Cardiac fibroblast (primary cell): ENCODE data around the gene GPR143.

ENCODE experiments used
- DNase-seq, 2 donors: peaks; one replicate each; pipeline versions ENCODE4 v3.0.0 to v3.0.0-alpha.2; 2010; ENCODE audit warnings: low read depth in 2 of 2
- H3K4me3 ChIP-seq, 2 donors: replicated peaks in 1 of 2; 1 replicate in 1 of 2; 2 replicates in 1 of 2; pipeline ENCODE4 v1.5.1; 2011; ENCODE audit warnings: low read depth in 2 of 2, low read length in 2 of 2, mild to moderate bottlenecking in 2 of 2, moderate library complexity in 1 of 2
- CTCF ChIP-seq: IDR thresholded peaks from one replicate; pipeline ENCODE4 v1.5.1; 2011; ENCODE audit warnings: low read depth, mild to moderate bottlenecking, low read length, inconsistent platforms

Gene GPR143

GRCh38 chrX:9797384-9798360, 32.0 kb upstream of the GPR143 start:
- no peak for TF ChIP-seq CTCF
- H3K4me3 ChIP-seq = no peak overlapping the region
- no peak for DNase-seq

DNA sequence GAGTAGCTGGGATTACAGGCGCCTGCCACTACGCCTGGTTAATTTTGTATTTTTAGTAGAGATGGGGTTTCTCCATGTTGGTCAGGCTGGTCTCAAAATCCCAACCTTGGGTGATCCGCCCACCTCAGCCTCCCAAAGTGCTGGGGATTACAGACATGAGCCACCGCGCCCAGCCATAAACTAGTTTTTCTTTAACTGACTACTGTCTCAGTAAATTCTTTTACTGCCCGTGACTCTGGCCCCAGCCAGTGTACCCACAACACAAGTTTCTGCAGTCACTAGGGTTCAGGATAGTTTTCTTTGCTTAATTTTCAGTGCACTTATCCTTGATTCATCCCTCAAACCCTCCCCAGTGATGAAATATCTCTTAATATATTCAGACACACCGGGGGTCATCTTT, 28.8 kb upstream of the GPR143 start:
- no peak for TF ChIP-seq CTCF
- DNase-seq = no peak
- H3K4me3 ChIP-seq = no peak overlapping the region

GRCh38 chrX:9790866-9791265, 25.2 kb upstream of the GPR143 start:
- H3K4me3 ChIP-seq = no peak overlapping the region
- TF ChIP-seq CTCF = no peak
- no peak for DNase-seq

DNA sequence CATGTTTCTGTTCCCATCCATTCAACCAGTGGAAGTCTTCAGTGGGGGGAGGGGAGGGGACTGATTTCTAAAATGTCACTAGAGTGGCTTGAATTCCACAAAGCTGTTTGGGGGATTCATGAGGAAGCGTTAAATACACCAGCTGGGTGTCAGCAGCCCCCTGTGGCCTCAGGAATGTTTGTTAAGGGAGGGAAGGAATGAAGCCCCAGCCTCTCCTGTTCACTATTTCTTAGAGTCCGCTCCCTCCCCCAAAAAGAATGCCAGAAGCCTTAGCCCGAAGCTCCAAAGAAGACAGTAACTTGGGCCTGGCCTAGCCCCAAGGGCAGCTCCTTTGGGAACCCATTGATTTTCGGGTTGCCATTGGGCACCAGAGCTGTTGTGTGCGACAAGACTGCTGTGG, 23.9 kb upstream of the GPR143 start:
- TF ChIP-seq CTCF = no peak
- H3K4me3 ChIP-seq = no peak overlapping the region
- DNase-seq = no peak

DNA sequence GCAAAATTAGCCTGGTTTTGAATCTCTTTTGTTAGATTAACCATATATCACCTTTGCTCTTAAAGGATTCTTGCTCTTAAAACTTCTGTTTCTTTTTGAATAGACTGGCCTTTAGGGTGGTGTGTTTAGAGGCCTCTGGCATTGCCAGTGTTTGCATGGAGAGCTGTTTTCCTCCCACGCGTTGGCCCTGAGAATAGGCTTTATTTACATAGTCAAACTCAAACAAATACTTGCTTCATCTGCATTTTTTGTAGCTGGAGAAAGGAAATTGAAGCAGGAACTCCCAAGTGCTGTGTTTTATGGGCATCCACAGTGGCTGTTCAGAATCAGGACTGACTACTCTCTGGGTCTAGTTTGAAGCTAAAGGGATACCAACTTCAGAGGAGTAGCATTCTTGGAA, 23.3 kb upstream of the GPR143 start:
- no peak overlapping the region for H3K4me3 ChIP-seq
- peak; percentile 25 to 57 for DNase-seq
- no peak for TF ChIP-seq CTCF

DNA sequence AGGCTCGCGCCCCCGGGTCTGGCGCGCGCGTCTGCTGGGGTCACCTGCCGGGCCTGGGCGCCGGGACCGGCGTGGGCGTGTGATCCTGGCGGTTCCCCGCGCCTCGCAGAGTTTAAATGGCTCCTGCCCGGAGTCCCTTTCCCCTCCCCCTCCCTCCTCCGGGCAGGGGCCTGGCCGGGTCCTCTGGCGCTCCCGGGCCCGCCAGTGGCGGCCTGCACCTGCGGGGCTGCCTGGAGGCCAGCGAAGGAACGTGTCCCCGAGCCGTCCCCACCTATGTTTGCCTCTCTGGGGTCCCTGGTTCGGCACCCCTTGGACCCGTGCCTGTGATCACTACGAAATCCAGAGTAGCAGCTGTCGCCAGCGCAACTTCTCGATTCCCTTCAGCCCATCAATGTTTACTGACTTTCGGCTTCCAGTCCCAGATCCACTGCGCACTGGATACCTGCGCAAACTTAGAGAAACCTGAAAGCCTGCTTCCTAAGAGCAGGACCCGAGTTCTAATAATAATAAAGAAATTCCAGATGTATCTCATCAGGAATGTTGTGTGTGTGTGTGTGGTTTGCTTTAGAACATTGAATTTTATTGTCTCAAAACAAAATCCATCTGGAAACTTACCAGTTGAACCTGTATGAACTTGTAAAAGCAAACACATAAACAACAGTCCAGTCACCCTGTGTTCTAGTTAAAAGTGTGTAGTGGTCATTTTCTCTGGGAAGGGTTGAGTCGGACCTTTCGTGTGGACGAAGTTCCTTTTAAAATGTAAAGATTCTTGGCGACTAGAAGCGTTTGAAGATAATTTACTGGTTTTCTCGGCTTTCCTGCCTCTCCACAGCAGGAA, 21.4 kb upstream of the GPR143 start:
- H3K4me3 ChIP-seq = peak overlapping the region; percentile 44 to 49
- DNase-seq = peak in 1 of 2 donors; percentile 10
- no peak for TF ChIP-seq CTCF
